NB4 (cell line): ENCODE results near the gene ZFHX3.

Source experiments
- DNase-seq: peaks from one replicate; pipeline ENCODE4 v3.0.0; 2010; ENCODE audit warnings: low read depth
- H3K4me3 ChIP-seq: one replicate; pipeline ENCODE4 v1.5.1; 2011; ENCODE audit warnings: mild to moderate bottlenecking, low read depth, low read length, moderate library complexity
- CTCF ChIP-seq: IDR thresholded peaks from one replicate; pipeline ENCODE4 v1.5.1; 2012; ENCODE audit warnings: low read depth, low read length
- MAX ChIP-seq: IDR thresholded peaks from 2 replicates; pipeline ENCODE4 v1.6.1; 2011; ENCODE audit warnings: low read depth, low read length
- MYC ChIP-seq: IDR thresholded peaks from 2 replicates; pipeline ENCODE4 v1.6.1; 2011; ENCODE audit warnings: low read depth, low read length
- POLR2A ChIP-seq: IDR thresholded peaks from 2 replicates; pipeline ENCODE4 v1.6.1; 2011; ENCODE audit warnings: mild to moderate bottlenecking; ENCODE audit not compliant: insufficient read length; ENCODE audit errors: extremely low read depth

The ZFHX3 gene

GRCh38 chr16:72864130-72864833 lies 183.6 kb downstream of the ZFHX3 start:
- no peak overlapping the region for H3K4me3 ChIP-seq
- no peak for DNase-seq
- TF ChIP-seq MYC (no peak), POLR2A (no peak), CTCF (no peak), MAX (no peak)

GRCh38 chr16:72862090-72862489 lies 185.8 kb downstream of the ZFHX3 start:
- DNase-seq: no peak
- no peak overlapping the region for H3K4me3 ChIP-seq
- TF ChIP-seq POLR2A: no peak
- no peak for TF ChIP-seq MAX
- no peak for TF ChIP-seq CTCF
- no peak for TF ChIP-seq MYC

GRCh38 chr16:72860726-72861562 lies 187.0 kb downstream of the ZFHX3 start:
- DNase-seq: no peak
- no peak overlapping the region for H3K4me3 ChIP-seq
- no peak for TF ChIP-seq CTCF
- no peak for TF ChIP-seq MYC
- no peak for TF ChIP-seq POLR2A
- no peak for TF ChIP-seq MAX

GRCh38 chr16:72859581-72859980 lies 188.3 kb downstream of the ZFHX3 start:
- no peak for TF ChIP-seq MYC
- no peak for TF ChIP-seq POLR2A
- no peak for TF ChIP-seq CTCF
- DNase-seq: no peak
- no peak overlapping the region for H3K4me3 ChIP-seq

GRCh38 chr16:72858665-72859493 lies 189.0 kb downstream of the ZFHX3 start:
- H3K4me3 ChIP-seq: no peak overlapping the region
- no peak for DNase-seq
- TF ChIP-seq MAX (no peak), POLR2A (no peak), MYC (no peak), CTCF (no peak)
